ENCODE results near the gene IL1RL2.

Gene IL1RL2

DNA sequence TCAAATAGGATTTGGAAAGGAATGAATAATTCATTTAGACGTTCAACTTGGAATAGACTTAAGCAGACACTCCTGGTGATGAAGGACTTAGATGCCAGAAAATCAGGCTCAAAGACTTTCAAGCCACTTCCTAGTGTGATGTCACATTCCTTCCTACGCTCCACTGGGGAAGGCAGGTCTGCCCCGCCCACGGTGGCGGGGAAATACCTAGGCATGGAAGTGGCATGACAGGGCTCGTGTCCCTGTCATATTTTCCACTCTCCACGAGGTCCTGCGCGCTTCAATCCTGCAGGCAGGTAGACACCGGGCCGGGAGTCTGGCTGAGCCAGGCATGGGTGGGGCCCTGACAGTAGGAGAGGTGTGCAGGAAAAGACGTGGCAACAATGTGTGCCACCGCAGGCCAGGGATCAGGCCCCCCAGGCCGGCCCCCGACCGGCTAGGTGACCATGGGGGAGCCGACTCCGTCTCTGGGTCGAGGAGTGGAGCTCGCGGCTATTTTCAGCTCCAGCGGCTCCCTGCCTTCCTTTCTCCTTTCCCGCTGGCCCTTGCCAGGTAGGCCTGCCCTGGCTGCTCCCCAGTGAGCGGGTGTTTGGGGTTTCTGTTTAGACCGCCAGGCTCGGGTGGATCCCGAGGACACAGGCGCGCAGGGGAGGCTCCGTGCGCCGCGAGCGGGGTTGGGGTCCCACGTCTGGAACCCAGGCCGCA is at the start of gene IL1RL2:
TSS of gene IL1RL2 (plus strand) at position 233 of the 705 bp plus-strand sequence. CDS start 845 bp downstream, outside the sequence.
- in situ Hi-C loops (cut with HindIII; ENCODE audit: low sequenced_read_pairs): no loop called here

DNA sequence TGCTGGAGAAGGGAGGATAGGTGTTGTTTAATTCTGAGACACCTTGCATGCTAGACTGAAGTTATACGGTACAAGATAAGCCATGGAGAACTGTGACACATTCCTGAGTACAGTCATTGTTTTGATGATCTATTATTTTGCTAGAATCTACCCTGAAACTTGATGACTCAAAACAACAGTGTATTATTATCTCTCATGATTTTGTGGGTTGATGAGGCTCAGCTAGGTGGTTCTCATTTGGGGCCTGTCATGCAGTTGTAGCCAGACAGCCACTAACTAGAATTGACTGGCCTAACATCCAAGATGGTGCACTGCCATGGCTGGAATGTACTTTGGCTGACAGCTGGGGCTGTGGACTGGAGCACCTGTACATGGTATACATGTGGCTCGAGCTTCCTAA is 49.7 kb upstream of the IL1RL2 start:
- in situ Hi-C loops (cut with HindIII; ENCODE audit: low sequenced_read_pairs): no loop called here

DNA sequence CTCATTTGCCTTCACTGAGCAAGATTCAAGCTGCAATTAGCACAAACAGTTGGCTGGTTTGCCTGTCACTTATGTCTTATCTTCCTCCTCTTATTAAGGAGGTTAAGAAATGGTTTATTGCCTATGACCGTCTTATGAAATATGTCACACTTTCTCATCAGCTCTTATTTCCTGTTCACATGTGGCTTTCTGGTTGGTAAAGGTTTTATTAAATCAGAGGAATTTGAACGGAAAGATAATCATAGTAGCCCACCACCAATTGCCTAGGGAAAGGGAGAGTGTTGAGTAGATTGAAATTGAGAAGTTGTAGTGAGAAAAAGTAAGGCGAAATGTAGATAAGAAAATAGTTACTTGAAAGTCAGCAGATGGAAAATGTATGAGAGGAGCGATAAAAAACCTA is 48.5 kb upstream of the IL1RL2 start:
- in situ Hi-C loops (cut with HindIII; ENCODE audit: low sequenced_read_pairs): no loop called here

DNA sequence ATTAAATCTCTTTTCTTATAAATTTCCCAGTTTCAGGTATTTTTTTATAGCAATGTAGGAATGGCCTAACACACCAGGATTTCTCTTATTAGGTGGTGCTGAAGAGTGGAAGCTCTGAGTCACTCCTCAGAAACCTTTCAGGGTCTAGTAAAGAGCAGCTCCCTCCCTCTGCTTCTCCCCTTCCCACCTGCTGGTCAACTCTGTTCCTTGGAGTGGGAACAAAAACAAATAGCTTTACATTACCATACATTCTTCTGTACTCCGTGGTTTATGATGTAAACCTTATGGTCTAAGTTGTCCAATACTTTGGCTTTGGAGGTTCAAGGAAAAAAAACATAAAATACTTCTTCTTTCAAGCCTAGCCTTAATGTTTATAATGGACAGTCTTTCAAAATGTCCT is 47.0 kb upstream of the IL1RL2 start:
- in situ Hi-C loops (cut with HindIII; ENCODE audit: low sequenced_read_pairs): no loop called here

DNA sequence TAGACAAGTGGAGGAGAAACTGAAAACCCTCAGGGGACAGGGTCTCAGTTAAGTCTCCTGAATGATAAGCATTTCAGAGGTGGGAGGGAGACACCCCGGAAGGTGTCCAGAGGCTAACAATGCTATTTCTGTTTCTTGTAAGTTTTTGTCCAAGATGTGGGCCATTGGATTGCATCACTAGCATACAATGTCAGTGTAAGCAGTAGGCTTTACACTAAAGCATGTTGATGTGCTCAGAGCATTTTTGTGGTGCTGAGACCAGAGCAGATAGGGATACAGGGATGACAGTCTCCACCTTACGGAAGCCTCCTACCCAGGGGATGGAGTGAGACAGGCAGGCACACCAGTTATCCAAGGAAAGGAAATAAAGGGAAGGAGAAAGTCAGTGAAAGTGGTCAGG is 46.4 kb upstream of the IL1RL2 start:
- in situ Hi-C loops (cut with HindIII; ENCODE audit: low sequenced_read_pairs): no loop called here

DNA sequence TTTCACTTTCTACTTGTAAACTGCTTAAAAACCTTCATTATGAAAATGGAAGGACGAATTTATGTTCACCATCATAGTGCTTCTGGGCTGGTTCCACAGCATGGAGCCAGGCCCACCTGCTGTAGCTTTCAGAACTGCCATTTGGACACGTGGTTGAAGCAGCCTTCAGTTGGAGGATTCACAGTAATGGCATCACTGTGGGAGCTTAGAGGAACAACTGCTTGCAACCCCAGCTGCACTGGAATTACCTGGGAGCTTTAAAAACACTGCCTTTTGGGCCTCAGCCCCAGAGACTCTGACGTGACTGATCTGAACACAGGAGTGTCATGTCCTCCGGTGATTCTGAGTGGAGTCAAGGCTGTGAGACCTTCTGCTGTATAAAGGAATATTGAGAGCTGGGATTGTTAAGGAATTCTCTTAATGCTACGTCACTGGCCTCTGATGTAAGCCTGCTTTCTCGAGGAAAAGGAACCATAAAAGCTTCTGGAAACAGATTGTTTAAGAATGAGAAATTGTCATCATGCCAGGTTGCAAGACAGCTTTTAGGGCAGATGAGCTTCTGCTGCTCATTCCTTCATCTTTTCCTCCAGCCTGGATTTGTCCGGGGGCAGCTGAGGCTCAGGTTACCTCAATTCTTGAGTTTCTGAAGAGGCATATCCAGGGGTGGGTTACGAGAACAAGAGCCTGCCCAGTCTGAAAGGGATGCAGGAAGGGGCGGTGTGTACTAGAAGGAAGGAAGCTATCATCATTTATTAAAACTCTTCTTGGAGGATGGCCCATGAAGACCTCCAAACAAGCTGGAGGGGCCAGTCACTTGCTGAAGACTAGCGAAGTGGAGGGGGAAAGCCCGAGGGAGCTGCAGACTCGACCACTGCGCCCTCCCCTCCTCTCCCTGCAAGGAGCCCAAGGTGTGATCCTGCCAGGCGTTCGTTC is 45.5 kb upstream of the IL1RL2 start:
- in situ Hi-C loops (cut with HindIII; ENCODE audit: low sequenced_read_pairs): no loop called here

DNA sequence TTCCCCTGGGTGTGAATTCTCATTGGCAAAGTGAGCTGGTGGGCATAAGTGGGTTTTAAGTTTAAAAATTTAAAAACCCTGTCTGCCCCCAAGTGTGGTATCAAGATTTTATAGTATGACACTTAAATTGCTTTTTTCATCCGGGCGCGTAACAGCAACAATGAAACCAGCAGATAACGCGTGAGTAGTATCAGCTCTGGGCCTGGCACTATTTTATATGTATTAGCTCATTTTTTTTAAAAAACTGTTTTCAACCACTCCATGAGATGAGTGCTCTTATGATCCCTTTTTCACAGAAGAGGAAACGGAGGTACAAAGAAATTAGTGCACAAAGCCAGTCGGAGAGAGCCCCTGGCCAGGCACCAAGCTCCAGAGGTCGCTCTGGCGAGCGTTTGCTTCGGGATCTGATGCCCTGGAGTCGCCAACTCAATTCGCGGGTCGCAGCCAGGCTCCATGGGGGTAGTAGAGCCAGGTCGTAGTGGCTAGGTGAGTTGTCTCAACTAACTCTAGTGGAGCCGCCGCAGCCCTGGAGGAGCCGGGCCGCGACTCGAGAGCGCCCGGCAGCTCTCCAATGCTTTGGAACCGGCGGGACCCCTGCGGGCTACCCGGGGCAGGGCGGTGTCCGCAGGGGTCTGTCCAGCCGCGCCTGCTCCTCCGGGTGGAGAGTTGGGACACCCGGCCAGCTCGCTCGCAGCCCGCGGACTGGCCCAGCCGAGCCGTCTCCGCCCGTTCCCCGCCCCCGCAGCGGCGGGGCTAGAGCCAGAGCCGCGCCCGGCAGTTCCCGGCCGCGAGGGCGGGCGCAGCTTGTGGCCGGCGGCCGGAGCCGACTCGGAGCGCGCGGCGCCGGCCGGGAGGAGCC is 44.6 kb upstream of the IL1RL2 start, which contains the start of gene IL1R1:
TSS of gene IL1R1 (plus strand) at position 777 of the 859 bp plus-strand sequence. CDS start 14,979 bp downstream, outside the sequence.
- in situ Hi-C loops (cut with HindIII; ENCODE audit: low sequenced_read_pairs): no loop called here

DNA sequence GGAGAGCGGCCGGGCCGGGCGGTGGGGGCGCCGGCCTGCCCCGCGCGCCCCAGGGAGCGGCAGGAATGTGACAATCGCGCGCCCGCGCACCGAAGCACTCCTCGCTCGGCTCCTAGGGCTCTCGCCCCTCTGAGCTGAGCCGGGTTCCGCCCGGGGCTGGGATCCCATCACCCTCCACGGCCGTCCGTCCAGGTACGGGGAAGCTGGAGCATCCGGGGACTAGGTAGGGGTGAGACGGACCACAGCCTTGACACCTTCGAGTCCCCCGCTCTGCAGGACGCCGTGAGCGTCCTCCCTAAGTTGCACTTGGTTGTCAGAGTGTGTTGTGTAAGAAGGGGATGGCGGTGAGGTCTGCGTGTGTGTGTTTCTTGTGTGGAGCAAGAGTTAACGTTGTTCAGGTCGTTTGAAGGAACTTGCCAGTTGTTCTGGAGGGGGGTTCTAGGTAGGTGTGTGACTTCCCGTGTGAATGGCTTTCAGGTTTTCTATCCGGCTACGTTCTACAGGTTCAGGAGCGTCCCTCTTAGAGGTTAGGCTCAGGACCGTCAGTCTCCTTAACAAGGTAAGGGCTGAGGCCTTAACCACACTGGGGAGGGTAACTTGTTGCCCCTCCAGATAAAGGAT is 43.9 kb upstream of the IL1RL2 start:
- in situ Hi-C loops (cut with HindIII; ENCODE audit: low sequenced_read_pairs): no loop called here

DNA sequence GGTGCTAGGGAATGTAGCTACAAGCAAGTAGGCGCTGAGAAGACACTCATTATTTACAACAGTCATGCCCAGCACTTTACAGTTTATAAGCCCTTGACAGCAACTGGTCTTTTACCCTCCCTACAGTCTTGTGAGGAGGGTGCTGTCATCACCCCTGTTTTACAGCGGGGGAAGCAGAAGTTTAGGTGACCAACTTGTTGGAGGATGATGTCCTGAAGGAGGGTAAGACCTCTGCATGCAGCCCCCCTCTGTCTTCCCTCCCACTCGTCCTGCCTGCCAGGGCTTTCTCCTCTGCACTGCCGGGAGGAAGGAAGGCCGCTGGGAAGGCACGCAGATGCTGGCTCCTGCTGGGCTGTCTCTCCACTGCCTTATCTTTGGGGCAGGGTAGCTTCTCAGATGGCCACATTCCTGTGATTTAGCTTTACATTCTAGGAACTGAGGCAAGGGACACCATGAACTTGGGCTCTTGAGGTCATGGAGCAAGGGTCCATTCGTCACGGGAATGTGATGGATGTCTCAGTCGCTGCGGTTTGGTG is 43.3 kb upstream of the IL1RL2 start:
- in situ Hi-C loops (cut with HindIII; ENCODE audit: low sequenced_read_pairs): no loop called here

DNA sequence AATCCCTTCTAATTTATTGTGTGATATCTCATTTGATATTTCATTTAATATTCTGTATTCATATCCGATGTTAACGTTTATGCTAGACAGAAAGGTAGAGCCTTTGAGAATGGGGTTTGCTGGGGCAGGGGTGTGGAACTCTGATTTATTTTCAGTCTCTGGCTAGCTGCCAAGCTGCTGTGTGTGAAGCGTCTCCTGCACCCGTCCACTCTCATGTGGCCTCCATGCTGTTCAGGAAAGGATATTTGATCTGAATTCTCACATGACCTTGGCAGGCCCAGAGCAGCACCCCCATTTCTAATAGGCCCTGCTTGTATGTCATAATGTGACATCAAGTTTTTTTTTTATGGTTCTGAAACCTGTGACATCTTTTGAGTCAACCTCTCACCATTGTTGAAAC is 42.7 kb upstream of the IL1RL2 start:
- in situ Hi-C loops (cut with HindIII; ENCODE audit: low sequenced_read_pairs): no loop called here

DNA sequence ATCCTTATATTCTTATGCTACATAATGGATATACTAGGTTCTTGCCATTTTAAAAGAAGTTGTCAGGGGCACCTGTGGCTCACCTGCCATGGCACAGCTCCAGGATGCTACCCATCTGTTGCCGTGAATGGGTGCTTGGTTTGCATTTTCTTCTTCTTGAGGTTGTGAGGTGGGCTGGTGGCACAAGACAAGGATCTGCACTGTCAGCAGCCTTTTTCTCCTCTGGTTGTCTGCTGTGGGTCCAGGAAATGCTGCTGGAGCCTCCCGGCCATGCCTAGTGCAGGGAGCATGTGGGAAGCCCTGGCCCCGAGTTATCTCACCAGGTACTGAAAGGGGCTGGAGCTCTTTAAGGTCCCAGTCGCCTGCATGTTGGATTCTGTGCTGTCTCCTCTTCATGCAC is 41.7 kb upstream of the IL1RL2 start:
- in situ Hi-C loops (cut with HindIII; ENCODE audit: low sequenced_read_pairs): no loop called here

DNA sequence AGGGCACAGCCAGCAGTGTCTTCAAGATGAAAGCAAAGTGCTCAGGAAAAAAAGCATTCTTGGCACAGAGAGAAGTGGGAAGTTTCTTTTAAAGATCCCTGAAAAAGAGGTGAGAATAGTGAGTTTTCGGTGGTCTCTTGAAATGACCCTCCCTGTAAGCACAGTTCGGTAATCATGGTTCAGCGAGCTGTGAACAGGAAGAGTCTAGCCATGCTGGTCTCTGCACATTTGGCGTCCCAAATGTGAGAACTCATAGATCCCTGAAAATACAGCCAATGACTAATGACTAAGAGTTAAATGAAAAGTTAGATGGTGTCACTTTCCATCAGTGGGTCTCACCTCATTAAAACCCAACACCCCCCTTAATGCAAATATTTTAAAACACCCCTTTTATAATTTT is 40.9 kb upstream of the IL1RL2 start:
- in situ Hi-C loops (cut with HindIII; ENCODE audit: low sequenced_read_pairs): no loop called here

DNA sequence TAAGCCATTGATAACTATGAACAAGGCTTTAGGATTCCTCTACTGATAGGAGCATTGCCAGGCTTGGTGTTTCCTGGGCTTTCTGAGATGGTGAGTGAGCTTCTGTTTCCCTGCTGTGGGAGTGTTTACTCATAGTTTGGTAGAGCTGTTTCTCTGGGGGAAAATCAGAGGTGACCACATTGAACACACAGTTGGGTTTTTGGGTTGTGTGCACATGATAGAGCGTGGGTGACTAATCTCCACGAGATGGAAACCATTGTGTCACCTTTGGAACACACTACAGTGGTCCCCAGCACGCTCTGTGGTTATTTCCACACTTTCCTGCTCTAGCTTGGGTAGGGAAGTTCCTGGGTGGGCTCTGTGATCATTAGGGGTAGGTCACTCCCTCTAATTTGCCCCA is 38.9 kb upstream of the IL1RL2 start:
- in situ Hi-C loops (cut with HindIII; ENCODE audit: low sequenced_read_pairs): no loop called here

DNA sequence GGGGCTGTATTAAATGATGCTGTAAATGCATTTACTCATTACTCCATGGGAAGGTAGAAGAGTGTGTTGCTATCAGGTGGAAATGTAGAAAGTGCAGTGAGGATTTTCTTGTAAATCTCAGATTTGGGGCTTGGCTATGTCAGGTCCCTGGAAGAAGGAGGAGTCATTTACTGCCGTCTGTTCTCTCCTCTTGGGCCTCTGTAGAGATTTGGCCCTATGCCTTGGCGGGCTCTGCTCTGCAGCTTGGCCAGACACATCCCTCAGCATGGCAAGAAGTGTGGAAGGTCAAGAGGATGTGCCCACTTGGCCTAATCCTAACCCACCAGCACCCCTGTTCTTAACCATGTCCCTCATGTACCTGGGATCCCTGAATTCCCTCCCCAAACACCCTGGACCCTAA is 37.6 kb upstream of the IL1RL2 start:
- in situ Hi-C loops (cut with HindIII; ENCODE audit: low sequenced_read_pairs): no loop called here

DNA sequence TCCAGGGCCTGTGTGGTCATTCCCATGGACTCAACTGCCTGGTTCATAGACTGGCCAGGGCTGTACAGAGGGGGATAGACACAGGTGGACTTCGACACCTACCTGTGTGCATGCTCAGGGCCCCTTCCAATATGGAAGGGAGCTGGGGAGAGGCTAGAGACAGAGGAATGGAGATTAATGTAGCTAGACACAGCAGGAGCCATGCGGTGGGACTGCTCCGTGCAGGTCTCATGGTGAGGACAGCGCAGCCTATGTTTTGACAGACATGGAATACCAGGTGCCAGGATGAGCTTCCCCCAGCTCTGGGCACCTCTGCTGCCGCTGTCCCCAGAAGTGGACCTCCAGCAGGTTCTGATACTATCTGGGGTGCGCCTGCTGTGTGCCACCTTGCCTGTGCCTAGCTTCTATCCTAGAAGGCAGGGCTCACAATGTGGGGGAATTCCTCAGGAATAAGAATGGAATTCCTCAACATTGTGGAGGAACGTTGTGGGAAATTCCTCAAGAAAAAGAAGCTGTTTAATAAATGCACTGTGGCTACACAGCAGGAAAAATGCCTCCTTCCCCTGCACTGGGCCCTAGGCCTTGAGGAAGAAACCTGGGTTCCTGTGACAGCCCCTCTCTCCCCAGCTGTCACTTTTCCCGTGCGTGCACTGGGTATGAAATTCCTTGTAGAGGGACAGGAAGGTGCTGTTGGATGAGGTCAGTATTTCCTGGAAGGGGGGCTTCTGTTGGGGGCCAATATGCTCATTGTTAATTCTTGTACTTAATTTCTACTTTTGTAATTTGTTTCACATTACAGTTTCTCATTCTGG is 37.0 kb upstream of the IL1RL2 start:
- in situ Hi-C loops (cut with HindIII; ENCODE audit: low sequenced_read_pairs): no loop called here

DNA sequence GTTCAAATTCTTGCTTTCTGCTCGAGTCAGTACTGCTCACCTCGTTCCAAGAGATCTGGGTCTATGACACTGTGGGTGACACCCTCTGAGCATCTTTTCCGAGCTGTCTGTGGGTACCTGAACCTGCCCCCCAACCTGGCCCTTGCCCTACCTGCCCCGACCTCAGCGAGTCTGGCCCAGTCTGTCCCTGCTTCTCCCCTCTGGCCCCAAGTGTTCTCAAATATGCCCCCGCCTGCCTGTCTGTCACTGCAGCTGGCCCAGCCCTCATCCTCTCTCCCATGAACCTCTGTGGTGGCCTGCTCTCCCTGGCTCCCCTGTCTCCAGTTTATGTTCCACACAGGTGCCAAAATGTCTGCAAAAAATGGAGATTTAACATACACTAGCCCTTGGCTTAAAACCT is 32.5 kb upstream of the IL1RL2 start:
- in situ Hi-C loops (cut with HindIII; ENCODE audit: low sequenced_read_pairs): no loop called here

DNA sequence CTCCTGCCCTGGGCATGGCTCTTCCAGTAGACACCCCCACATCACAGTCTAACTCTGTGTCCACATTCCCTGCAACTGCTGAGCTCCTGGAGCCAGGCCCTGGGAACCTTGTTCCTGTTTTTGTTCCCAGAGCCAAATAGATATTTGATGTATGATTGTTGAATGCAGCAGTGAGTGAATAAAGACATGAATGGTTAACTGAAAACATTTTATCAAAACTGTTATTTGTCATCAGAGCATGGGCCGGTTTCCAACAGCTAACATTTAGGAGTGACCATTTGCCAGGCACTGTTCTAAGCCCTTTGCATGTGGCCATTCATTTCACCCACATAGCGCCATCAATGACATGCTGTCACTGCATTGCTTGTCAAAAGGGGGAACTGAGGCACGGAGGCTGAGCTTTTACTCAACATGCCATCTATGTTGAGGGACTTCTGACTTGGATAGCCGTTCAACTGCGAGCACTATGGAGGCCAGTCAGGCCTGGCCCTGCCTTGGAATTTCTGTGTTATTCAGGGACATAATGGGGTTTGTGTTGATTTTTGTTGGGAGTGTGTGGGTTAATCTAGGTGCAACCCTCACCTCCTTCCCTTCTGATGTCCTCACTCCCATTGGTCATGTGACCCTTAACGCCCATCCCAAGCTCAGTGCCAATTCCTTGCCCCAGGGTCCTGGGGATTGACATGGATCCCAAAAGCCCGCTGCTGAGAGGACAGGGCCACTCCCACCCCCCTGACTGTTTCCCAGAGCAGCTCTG is 31.7 kb upstream of the IL1RL2 start:
- in situ Hi-C loops (cut with HindIII; ENCODE audit: low sequenced_read_pairs): no loop called here

DNA sequence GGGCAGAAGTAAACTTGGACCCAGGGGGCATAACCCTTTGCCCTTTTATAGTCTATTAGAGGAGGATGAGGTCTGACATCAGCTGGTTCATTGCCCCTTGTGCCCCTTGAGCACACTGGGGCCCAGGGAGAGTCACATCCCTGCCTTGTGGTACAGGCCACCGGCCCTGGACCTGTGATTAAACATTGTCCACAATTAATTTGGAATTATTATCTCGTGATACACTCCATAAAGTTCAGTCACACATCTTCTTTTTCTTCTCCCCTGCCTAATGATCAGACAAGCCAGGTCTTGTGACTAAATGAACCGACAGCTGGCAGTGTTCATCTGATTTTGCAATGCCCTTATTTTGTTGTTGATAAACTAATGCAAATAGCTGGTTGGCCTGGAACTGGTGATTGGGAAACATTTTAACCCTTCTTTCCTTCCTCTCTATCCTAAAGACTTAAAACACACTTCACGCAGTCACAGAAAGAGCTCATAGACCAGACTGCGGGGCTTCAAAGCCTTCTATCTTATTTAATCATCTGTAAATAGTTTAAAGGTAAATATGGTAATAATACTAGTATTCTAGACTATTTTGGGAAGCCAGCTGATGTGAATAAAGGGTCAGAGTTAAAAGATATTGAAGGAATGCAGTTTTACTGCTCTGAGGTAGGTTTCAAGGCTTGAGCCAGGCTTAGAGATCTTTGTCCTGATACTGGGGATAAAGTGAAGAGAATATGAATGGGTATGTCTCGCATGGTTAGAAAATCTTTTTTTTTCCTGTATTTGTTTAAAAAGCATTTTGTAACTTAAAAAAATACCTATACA is 30.9 kb upstream of the IL1RL2 start:
- in situ Hi-C loops (cut with HindIII; ENCODE audit: low sequenced_read_pairs): no loop called here
